ENCODE results near the gene EPN2.
"Not testable (repeated sequence)": the region's sequence is repeated elsewhere in the genome, so short reads cannot be mapped to it uniquely, and the experiment has no call there.

EPN2 gene

DNA sequence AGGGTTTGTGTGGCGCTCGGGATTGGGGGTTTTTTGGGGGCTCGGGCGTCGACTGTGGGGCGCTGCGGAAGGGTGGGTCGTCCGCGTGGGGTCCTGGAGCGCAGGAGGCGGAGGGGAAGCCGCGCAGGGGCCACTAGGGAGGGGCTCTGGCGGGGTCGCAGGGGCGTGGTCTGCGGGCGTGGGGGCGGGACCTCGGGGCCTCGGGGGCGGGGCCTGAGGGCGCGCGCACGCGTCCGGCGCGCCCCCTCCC lies at the start of gene EPN2:
Gene EPN2, plus strand, starts transcription at position 228 of the 250 bp plus-strand sequence. CDS start 45,754 bp downstream, outside the sequence.
- H3K4me3 ChIP-seq (ENCODE audit: low read depth, low read length): peak within 1 kb of the TSS; percentile 99
- not testable (repeated sequence) for DNase-seq (ENCODE audit: low read depth)

DNA sequence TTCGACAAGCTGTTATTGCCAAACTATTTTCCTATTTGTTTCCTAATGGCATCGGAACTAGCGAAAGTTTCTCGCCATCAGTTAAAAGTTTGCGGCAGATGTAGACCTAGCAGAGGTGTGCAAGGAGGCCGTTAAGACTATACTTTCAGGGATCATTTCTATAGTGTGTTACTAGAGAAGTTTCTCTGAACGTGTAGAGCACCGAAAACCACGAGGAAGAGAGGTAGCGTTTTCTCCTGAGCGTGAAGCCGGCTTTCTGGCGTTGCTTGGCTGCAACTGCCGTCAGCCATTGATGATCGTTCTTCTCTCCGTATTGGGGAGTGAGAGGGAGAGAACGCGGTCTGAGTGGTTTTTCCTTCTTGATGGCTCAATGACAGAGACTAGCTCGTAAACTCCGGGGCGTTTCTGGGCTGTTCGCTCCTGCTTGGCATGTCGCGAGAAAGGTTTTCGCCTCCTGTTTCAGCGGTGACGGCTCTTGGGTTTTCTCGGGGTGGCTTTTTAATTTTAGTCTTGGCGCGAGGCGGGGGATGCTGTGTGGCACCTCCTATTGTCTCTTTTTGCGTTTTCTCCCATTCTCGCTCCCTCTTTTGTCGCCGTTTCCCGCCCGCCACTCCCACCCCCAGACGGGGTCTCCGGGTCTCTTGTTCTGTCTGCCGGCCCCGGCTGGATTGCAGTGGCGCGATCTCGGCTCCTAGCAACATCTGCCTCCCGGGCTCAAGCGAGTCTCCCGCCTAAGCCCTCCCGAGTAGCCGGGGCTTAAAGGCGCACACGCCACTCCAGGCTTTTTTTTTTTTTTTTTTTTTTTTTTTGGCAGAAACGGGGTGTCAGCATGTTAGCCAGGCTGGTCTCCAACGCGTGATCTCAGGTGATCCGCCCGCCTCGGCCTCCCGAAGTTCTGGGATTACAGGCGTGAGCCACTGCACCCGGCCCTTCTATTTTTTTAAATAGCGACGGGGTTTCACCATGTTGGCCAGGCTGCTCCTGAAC lies 49.0 kb upstream of the EPN2 start:
- not testable (repeated sequence) for H3K4me3 ChIP-seq (ENCODE audit: low read depth, low read length); DNase-seq (ENCODE audit: low read depth)

DNA sequence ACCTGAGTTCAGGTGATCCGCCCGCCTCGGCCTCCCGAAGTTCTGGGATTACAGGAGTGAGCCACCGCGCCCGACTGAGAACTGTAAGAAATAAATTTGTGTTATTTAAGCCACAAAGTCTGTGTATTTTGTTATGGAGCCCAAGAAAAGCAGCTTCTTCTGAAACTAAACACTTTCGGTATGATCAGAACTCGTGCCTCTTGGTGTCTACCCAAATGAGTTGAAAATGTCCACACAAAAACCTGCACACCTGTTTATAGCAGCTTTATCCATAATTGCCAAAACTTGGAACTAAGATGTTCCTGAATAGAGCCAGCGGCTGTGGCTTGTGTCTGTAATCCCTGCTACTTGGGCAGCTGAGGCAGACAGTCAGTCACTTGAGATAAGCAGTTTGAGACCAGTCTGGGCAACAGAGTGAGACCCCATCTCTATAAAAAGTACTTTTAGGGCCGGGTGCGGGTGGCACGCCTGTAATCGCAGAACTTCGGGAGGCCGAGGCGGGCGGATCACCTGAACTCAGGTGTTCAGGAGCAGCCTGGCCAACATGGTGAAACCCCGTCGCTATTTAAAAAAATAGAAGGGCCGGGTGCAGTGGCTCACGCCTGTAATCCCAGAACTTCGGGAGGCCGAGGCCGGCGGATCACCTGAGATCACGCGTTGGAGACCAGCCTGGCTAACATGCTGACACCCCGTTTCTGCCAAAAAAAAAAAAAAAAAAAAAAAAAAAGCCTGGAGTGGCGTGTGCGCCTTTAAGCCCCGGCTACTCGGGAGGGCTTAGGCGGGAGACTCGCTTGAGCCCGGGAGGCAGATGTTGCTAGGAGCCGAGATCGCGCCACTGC lies 48.1 kb upstream of the EPN2 start:
- not testable (repeated sequence) for H3K4me3 ChIP-seq (ENCODE audit: low read depth, low read length); DNase-seq (ENCODE audit: low read depth)

DNA sequence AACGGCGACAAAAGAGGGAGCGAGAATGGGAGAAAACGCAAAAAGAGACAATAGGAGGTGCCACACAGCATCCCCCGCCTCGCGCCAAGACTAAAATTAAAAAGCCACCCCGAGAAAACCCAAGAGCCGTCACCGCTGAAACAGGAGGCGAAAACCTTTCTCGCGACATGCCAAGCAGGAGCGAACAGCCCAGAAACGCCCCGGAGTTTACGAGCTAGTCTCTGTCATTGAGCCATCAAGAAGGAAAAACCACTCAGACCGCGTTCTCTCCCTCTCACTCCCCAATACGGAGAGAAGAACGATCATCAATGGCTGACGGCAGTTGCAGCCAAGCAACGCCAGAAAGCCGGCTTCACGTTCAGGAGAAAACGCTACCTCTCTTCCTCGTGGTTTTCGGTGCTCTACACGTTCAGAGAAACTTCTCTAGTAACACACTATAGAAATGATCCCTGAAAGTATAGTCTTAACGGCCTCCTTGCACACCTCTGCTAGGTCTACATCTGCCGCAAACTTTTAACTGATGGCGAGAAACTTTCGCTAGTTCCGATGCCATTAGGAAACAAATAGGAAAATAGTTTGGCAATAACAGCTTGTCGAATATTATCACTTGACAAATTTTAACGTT lies 47.3 kb upstream of the EPN2 start:
- DNase-seq (ENCODE audit: low read depth); H3K4me3 ChIP-seq (ENCODE audit: low read depth, low read length): not testable (repeated sequence)

DNA sequence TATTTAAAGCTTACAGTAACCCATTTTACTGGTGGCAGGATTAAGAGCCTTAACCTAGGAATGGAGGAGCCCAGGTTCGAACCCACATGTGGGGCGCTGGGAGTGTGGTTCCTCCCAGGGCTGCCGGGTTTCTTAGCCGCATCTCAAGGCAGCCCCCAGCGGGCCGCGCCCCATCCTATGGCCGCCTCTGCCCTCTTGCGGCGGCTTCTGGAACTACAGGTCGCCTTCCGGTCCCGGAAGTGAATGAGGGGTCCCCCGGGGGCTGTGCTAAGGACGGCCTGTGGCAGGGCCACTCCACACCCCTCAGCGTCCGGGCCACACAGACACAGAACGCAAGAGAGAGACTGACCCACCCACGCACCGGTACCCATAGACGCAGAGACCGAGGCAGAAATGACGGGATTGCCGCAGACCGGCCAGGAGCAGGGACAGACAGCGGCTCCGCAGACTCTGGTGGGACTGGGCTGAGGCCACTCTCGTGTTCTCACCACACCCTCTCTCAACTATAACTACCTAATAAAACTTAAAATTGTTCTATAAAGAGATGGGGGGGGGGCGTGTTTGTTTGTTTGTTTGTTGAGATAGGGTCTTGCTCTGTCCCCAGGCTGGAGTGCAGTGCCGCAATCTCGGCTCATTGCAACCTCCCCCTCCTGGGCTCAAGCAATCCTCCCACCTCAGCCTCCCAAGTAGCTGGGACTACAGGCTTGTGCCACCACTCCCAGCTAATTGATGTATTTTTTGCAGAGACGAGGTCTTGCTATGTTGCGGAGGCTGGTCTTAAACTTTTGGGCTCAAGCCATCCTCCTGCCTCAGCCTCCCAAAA lies 40.6 kb upstream of the EPN2 start:
- not testable (repeated sequence) for DNase-seq (ENCODE audit: low read depth); H3K4me3 ChIP-seq (ENCODE audit: low read depth, low read length)

DNA sequence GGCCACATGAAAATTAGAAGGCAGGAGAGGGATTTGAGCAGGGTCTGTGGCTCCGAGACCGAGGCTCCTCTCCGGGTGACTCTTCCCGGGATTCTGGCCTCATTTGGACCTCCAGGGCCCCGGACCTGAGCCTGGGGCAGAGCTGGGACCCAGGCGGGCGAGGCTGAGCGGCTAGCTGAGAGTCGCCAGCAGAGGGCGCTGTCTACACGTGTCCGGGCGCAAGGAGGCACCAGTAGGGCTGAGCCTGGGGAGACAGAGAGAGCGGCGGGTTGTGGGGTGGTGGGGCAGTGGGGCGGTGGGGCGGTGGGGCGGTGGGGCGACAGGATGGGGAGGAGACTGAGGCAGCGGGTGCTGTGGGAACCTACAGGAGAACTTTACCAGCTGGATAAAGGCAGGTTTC lies 34.7 kb upstream of the EPN2 start:
- DNase-seq (ENCODE audit: low read depth); H3K4me3 ChIP-seq (ENCODE audit: low read depth, low read length): not testable (repeated sequence)

DNA sequence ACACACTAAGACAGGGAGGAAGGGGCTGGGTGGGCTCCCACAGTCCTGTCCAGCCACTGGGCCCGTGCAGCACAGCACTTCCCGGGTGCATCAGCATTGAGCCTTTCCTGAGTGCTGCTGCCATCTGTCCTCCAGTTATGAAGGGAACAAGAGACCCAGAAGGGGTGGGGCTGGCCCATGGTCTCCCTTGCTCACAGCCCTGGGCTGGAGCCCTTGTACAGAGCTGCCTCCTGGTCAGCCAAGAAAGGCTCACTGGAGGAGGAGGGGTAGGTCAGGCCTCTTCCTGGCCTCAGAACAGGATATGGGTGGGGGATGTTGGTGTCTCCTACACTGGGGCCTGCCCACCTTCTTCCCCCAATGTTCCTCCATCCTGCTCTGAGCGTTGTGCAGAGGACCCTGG lies 33.7 kb upstream of the EPN2 start:
- not testable (repeated sequence) for H3K4me3 ChIP-seq (ENCODE audit: low read depth, low read length); DNase-seq (ENCODE audit: low read depth)

DNA sequence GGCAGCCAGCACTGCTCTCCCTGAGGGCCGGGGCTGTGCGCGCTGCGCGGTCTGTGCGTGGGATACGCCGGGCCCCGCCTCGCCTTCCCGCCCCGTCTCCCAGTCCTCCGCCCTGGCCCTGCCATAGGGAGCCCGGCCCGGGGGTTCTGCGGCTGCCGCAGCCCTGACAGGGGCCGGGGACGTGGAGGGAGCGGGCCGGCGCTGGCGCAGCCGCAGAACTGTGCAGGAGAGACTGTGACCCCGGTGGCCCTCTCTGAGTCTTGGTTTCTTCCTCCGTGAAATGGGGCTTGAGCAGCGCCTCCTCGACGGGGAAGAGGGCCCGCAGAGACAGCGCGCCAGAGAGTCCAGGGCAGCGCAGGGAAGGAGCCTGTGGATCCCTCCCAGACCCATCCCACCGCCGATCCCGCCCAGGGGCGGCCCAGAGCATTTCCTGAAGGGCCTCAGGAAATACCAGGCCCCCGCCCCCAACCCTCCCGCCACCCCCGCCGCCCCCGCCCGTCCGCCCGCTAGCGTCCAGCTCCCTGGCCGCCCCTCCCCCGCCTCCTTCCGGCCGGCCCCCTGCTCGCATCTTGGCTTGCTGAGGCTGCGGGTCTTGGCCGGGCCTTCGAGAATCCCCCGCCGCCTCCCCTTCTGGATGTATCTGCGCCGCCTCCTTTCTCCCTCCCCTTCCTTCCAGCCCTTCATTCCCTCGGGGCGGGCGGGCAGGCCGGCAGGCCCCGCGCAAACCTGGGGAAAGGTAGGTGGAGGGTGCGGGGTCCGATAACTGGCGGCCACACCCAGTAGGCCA lies 21.9 kb upstream of the EPN2 start:
- not testable (repeated sequence) for DNase-seq (ENCODE audit: low read depth); H3K4me3 ChIP-seq (ENCODE audit: low read depth, low read length)

DNA sequence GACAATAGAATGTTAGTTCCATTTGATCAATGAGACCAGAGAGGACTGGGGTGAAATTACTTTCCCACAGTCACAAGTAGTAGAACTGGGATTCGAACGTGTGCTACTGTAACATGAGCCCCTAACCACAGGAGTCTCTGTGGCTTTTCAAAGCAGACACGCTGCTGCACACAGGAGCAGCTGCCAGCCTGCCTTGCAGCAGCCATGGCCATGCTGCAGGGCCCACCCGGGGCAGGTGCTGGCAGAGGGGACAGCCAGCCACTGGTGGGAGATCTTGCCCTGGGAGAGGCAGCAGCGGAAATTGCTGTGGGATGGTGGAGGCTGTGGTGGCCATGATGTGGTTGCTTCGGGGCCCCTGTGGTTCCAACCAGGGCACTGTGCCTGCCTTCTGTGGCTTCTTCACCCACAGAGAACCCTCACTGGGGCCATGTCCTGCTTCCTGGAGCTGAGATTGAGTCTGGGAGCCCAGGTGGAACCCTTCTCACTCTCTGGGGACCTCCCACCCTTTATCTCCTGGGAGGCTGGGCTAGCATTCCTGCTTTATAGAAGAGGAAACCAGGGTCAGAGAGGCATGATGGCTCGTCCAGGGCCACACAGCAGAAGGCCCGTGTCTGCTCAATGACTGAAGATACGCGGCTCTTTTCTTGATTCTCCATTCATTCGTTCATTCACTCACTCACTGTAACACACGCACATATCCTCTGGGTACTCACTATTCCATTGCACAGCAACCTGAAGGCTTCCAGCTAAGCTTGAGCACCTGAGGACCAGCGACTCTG lies 20.8 kb upstream of the EPN2 start:
- not testable (repeated sequence) for DNase-seq (ENCODE audit: low read depth); H3K4me3 ChIP-seq (ENCODE audit: low read depth, low read length)

DNA sequence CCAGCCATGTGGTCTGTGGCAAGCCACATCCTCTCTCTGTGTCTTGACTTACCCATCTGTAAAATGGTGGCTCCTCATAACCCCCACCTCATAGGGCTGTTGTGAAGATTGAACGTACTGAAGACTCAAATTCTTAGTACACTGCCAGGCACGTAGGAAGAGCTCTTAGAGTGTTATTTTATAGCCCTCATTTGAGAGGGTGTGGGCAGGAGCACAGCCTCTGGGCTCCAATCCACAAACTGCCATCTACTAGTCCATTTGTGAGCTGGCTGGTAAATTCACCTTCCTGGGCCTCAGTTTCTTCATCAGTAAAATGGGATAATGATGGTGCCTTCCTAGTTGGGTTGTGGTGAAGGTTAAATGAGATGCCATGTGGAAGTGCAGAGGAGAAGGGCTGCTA lies 18.3 kb upstream of the EPN2 start:
- not testable (repeated sequence) for H3K4me3 ChIP-seq (ENCODE audit: low read depth, low read length); DNase-seq (ENCODE audit: low read depth)

DNA sequence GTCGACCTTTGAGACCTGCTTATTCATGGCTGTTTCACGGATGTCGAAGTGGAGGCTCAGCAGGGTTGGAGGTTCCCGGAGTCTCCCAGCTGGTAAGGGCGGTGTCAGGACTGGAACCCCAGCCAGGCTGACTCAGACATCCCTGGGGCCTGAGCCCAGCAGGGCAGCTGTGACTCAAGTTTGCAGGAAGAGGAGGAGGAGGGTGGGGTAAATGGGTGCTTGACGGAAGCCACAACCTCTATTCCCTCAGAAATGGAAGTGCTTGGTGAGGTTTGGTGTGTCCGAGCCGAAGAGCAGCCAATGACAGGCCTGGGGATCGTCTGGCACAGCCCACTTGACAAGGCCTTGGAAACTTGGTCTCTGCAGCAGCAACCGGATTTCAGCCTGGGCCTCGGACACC lies 17.8 kb upstream of the EPN2 start:
- not testable (repeated sequence) for H3K4me3 ChIP-seq (ENCODE audit: low read depth, low read length); DNase-seq (ENCODE audit: low read depth)

DNA sequence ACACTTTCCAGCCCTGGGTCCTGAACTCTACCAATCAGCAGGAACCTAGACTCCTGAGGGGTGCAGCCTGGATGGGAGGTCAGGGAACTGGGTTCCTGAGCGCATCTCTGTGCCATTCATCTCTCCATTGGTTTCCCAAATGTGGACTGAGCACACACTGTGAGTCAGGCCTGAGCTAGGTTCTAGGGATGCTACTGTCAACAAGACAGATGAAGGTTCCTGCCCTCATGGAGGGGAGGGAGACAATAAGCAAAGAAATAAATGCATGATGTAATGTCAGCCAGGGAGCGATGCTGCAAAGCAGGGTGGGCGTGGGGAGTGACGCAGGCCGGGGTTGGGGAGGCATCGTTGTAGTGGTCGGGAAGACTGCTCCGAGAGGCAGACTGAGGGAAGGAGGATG lies 17.0 kb upstream of the EPN2 start:
- not testable (repeated sequence) for H3K4me3 ChIP-seq (ENCODE audit: low read depth, low read length); DNase-seq (ENCODE audit: low read depth)

DNA sequence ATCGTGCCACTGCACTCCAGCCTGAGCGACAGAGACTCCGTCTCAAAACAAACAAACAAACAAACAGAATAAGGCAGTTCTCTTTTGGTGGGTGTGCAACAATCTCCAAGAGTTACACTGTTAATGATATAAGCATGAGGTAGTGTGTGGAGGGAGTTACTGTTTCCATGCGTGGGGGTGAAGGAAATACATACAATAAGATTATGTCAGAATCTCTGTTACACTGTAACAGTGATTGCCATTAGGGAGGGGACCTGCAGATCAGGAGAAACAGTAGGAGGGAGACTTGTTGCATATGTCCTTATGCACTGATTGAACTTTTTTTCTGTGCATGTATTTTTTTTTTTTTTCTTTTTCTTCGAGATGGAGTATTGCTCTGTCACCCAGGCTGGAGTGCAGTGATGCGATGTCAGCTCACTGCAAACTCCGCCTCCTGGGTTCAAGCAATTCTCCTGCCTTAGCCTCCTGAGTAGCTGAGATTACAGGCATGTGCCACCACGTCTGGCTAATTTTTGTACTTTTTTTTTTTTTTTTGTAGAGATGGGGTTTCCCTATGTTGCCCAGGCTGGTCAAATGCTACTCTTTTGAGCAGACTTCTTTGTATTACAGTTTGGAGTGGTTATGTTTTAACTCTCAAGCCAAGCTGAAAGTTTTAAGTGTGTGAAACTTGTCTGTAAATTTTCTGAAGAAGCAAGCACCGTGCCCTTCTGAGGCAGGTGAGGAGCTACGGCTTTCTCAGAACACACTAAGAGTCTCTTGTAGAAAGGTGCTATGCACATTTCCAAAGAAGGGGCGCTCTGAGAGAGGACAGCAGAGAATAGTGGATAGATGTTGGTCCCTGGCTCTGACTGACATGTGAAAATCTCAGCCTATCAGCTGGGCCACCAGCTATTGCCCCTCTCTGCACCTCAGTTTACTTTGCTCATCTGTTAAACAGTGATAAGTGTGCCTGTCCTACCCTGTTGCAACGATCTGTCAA lies 10.3 kb upstream of the EPN2 start:
- not testable (repeated sequence) for H3K4me3 ChIP-seq (ENCODE audit: low read depth, low read length); DNase-seq (ENCODE audit: low read depth)

DNA sequence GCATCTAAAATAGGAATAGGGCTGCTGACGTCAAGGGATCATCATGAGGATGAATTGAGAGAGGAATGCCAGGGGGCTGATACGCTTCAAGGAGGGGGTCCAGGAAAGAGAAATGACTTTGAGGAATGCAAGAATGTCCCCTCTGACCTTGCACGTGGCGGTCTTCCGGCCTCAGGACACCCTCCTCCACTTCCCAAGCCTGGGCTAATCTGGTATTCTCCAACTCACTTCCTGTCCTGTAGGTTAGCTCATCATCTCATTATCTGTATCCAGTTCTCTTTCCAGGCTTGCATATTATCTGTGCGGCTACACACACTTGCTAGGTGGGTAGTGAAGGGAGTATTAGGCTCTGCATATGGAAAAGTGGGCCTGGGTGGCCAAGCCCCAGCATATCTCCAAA lies 2.5 kb upstream of the EPN2 start:
- not testable (repeated sequence) for H3K4me3 ChIP-seq (ENCODE audit: low read depth, low read length); DNase-seq (ENCODE audit: low read depth)

DNA sequence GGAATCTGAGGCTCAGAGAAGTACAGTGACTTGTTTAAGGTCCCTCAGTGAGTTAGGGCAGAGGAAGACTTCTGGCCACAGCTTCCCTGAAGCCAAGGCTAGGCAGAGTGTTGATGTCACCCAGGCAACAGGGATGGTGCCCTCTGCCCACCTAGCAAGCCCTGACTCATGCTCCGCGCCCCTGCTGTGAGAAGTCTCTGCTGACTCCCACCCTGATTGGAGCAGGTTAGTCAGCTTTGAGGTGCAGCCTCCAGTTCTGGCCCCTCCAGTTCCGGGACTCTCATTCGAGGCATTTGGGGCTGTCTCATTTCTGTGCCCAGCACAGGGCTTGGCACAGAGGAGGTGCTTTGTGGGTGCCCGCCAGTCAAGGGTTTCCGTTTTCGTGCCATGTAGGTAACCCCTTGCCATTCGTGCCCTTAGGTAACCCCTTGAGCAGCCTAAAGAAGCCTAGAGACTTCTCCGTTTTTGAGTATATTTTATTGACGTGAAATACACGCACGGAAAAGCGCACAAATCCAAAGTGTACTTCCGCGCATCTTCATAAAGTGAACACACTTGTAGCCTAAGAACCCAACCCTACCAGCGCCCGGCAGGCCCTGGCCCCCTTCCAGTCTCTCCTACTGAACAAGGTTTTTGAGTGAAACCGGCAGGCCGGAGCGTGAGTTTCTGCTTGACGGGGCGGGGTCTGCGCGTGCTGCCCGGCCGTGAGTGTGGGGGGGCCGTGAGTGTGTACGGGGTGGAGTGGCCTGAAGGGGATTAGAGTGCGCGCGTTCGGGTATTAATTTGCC lies 621 bp upstream of the EPN2 start:
- not testable (repeated sequence) for DNase-seq (ENCODE audit: low read depth)
- peak overlapping the region; percentile 99 for H3K4me3 ChIP-seq (ENCODE audit: low read depth, low read length)

All from LNCaP clone FGC (cell line).